Esophagus muscularis mucosa (tissue), 4 donors: ENCODE measurements around the gene TRAK2. TPM values are rescaled to one million over a fixed set of nuclear protein-coding genes. Genes with fewer than 3 reads are reported as not detected.

ENCODE experiments used
- DNase-seq: peaks from one replicate; pipeline ENCODE4 v3.0.0-alpha.2; 2017; ENCODE audit errors: extremely low spot score
- H3K27ac ChIP-seq, 4 donors: fragments of 200-600 bp; sonication (generic); replicated peaks in 1 of 4; 1 replicate in 3 of 4; 2 replicates in 1 of 4; pipeline ENCODE4 v1.5.1; 2016 to 2019; ENCODE audit warnings: mild to moderate bottlenecking in 1 of 4
- H3K27me3 ChIP-seq, 4 donors: fragments of 200-600 bp; sonication (generic); one replicate each; pipeline versions ENCODE4 v1.5.1 to v1.6.0; 2016 to 2019
- H3K36me3 ChIP-seq, 4 donors: fragments of 200-600 bp; sonication (generic); one replicate each; pipeline ENCODE4 v1.5.1; 2016 to 2019
- H3K4me1 ChIP-seq, 4 donors: fragments of 200-600 bp; sonication (generic); one replicate each; pipeline ENCODE4 v1.5.1; 2016 to 2019
- H3K4me3 ChIP-seq, 4 donors: fragments of 200-600 bp; sonication (generic); 1 replicate in 2 of 4; 2 replicates in 2 of 4; pipeline ENCODE4 v1.5.1; 2016 to 2019; ENCODE audit warnings: mild to moderate bottlenecking in 4 of 4, moderate library complexity in 1 of 4
- H3K9me3 ChIP-seq, 4 donors: fragments of 200-600 bp; sonication (generic); 1 replicate in 3 of 4; 2 replicates in 1 of 4; pipeline ENCODE4 v1.5.1; 2016 to 2019
- EP300 ChIP-seq: sonication (generic); formaldehyde crosslinking; IDR thresholded peaks from one replicate; pipeline ENCODE4 v1.6.1; 2017; ENCODE audit warnings: antibody characterized with exemption
- POLR2A ChIP-seq: fragments of 450-650 bp; IDR thresholded peaks from one replicate; pipeline ENCODE4 v1.6.1; 2017; ENCODE audit warnings: antibody characterized with exemption, moderate library complexity, mild to moderate bottlenecking, low read depth
- POLR2AphosphoS5 ChIP-seq, 2 donors: sonication (generic); formaldehyde crosslinking; IDR thresholded peaks; one replicate each; pipeline ENCODE4 v1.6.1; 2017; ENCODE audit warnings: antibody characterized with exemption in 2 of 2
- whole genome bisulfite sequencing: methylation state at CpG from one replicate; pipeline ENCODE4 v1.1.5; 2018; 5-methylcytosine and 5-hydroxymethylcytosine counted together
- intact Hi-C: fragments of 100-400 bp; cut with DNase I; formaldehyde crosslinking; loops from one replicate; pipeline ENCODE4 v1.15.1; 2023
- total RNA-seq, 4 donors: library from RNA; depleted of rRNA; stranded (reverse); fragments of >200 nt; gene quantifications; one replicate each; pipeline versions ENCODE4 v1.1.0 to v1.2.1, GENCODE V29; 2016
- TF ChIP-seq, protein P1 (sequence below), 3 experiments: fragments of 200-600 bp in 2 of 3; fragments of 450-650 bp in 1 of 3; sonication (generic) in 2 of 3; IDR thresholded peaks; one replicate each; pipeline ENCODE4 v1.5.1; 2017 to 2019; ENCODE audit warnings: antibody characterized with exemption in 3 of 3, mild to moderate bottlenecking in 2 of 3, moderate library complexity in 1 of 3

The TRAK2 gene
- total RNA-seq, 4 donors from 2014 or later = 73.1 to 114 (median 91.6) TPM

DNA sequence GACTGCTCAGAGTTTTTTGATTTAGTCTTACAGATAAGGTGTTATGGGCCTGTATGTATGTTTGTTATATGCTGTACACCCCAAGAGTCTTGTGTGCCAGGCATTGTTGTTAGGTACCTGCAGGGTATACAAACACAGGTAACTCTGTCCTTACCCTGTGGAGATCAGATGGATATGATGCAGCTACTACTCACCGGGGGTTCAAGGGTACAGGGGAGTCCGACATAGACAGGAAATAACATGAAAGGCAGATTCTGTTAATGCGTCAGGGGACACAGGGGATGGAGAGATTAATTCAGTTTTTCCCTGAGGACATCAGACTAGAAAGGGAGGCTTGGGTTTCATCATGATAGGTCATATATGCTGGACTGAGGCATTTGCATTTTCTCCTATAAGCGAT, 31.3 kb downstream of the TRAK2 start:
- Histone ChIP-seq H3K4me1 (peaks cover 39 to 67% (median 41%) of the 10 kb centered on the region in 4 donors), H3K36me3 (peaks cover 0 to 5% (median 0%) of the 10 kb centered on the region in 4 donors), H3K27me3 (no peaks in the 10 kb centered on the region), H3K9me3 (no peaks in the 10 kb centered on the region), H3K27ac (peak overlapping the region in 1 of 4 donors; percentile 37), H3K4me3 (no peak overlapping the region)
- no peak for DNase-seq
- TF ChIP-seq POLR2AphosphoS5 (IDR thresholded peaks at IDR 0.05) = no peak
- no peak for TF ChIP-seq EP300
- TF ChIP-seq, protein P1, sequence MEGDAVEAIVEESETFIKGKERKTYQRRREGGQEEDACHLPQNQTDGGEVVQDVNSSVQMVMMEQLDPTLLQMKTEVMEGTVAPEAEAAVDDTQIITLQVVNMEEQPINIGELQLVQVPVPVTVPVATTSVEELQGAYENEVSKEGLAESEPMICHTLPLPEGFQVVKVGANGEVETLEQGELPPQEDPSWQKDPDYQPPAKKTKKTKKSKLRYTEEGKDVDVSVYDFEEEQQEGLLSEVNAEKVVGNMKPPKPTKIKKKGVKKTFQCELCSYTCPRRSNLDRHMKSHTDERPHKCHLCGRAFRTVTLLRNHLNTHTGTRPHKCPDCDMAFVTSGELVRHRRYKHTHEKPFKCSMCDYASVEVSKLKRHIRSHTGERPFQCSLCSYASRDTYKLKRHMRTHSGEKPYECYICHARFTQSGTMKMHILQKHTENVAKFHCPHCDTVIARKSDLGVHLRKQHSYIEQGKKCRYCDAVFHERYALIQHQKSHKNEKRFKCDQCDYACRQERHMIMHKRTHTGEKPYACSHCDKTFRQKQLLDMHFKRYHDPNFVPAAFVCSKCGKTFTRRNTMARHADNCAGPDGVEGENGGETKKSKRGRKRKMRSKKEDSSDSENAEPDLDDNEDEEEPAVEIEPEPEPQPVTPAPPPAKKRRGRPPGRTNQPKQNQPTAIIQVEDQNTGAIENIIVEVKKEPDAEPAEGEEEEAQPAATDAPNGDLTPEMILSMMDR (IDR thresholded peaks at IDR 0.05) = no peak
- TF ChIP-seq POLR2A = no peak
- intact Hi-C loops = loop anchor here (5.0 kb wide), 1 partner anchor 32 kb away; the partner anchor contains the start of genes STRADB and TRAK2
- 66% methylated on average over 4 of the region's 4 CpGs for WGBS

DNA sequence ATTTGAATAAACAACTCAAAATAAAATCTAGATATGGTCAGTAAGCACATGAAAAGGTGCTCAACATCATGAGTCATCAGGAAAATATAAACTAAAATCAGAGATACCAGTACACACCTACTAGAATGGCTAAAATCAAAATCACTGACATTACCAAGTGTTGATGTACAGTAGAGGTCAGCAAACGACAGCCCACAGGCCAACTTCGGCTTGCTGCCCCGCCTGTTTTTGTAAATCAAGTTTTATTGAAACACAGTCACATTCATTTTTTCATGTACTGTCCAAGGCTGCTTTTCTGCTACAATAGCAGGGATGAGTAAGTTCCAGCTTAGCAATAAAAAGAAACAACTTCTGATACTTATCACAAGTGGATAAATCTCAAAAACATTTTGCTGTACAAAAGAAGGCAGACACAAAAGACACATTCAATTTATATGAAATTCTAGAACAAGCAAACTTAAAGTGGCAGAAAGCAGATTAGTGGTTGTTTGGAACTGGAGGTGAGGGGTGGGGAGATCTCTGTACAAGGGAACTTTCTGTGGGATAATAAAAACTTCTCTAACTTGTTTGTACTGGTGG, 32.1 kb downstream of the TRAK2 start:
- H3K4me1 ChIP-seq = peaks cover 39 to 67% (median 40%) of the 10 kb centered on the region in 4 donors
- 76% methylated on average over 3 of the region's 3 CpGs for WGBS
- H3K9me3 ChIP-seq = no peaks in the 10 kb centered on the region
- intact Hi-C loops = loop anchor here (5.0 kb wide), 1 partner anchor 33 kb away; the partner anchor contains the start of genes STRADB and TRAK2
- H3K27me3 ChIP-seq = no peaks in the 10 kb centered on the region
- no peak for TF ChIP-seq POLR2A
- TF ChIP-seq EP300 = no peak
- no peak for TF ChIP-seq POLR2AphosphoS5 (IDR thresholded peaks at IDR 0.05)
- TF ChIP-seq, protein P1 (IDR thresholded peaks at IDR 0.05) = no peak
- no peak overlapping the region for H3K4me3 ChIP-seq
- H3K36me3 ChIP-seq = peaks cover 0 to 5% (median 0%) of the 10 kb centered on the region in 4 donors
- no peak for DNase-seq
- H3K27ac ChIP-seq = peak overlapping the region in 1 of 4 donors; percentile 5

DNA sequence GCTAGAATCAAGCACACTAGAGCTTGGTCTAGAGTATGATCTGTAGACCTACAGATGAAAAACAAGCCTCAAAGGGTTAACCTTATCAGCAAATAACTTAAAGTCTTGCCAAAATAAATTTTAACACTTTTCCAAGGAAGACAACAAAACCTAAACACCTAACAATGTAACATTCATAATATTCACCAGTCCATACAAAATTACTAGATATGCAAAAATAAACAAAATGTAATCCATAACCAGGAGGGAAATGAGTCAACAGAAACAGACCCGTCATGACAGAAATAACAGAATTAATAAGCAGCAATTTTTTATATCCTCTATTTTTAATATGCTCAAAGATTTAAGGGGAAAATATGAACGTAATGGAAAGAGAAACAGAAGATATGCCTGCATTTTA, 36.1 kb downstream of the TRAK2 start:
- WGBS = 38% methylated on average over 2 of the region's 2 CpGs
- H3K4me3 ChIP-seq = no peak overlapping the region

DNA sequence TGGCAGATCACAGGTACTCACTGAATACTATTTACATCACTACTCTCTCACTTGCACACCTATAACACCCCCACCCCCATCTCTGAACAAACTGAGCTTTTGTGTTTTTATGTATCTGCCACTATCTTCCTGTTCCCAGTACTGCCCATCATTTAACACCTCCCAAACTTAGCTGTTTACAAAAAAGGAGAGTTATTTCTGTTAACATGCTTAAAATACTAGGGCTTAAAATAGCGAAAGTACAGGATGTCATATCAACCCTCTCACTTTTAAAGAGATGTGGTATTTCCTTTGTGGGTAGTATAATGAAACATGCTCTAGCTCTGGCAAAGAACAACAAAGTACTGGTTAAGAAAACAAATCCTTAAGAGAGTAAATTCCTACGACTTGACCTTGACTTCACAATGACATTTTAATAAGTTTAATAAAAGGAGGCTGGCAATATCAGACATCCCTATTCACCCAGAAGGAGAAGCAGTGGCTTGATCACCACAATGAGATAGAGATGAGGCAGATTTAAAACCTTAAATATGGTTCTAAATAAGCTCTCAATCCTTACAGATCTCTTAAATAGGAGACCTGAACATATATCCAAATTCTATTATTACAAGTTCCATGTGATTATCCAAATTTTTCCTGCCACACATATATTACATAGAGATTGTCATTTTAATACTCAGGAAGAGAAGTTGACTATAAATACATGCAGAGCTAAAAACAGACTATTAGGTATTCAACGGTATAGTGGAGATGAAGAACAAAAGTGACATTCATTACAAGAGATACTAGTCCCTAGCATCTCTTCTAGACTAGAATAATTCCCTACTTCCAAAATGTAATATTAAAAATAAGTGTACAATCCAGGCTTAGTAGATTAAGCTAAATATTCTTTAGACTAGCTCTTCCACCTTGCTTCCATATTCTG, 36.9 kb downstream of the TRAK2 start:
- Histone ChIP-seq H3K4me3 (peak overlapping the region in 3 of 4 donors; percentile 11 to 28 (median 23)), H3K9me3 (no peaks in the 10 kb centered on the region), H3K27ac (peak overlapping the region; percentile 61 to 76 (median 74)), H3K4me1 (peaks cover 68 to 72% (median 69%) of the 10 kb centered on the region in 4 donors), H3K27me3 (no peaks in the 10 kb centered on the region), H3K36me3 (no peaks in the 10 kb centered on the region)
- DNase-seq = no peak
- TF ChIP-seq POLR2AphosphoS5 (IDR thresholded peaks at IDR 0.05) (peak in 1 of 2 donors; percentile 51), EP300 (no peak)
- 21% methylated on average over 3 of the region's 3 CpGs for WGBS
- intact Hi-C loops = loop anchor here (5.0 kb wide), 1 partner anchor 38 kb away; the partner anchor contains the start of genes STRADB and TRAK2

More for the DNA sequence above, 36.1 kb downstream of the TRAK2 start:
- Histone ChIP-seq H3K36me3 (peaks cover 0 to 4% (median 0%) of the 10 kb centered on the region in 4 donors), H3K9me3 (no peaks in the 10 kb centered on the region), H3K4me1 (peaks cover 60 to 72% (median 63%) of the 10 kb centered on the region in 4 donors), H3K27me3 (no peaks in the 10 kb centered on the region), H3K27ac (peak overlapping the region; percentile 14 to 76 (median 68))
- intact Hi-C loops = loop anchor here (5.0 kb wide), 1 partner anchor 37 kb away; the partner anchor contains the start of genes STRADB and TRAK2
- DNase-seq = no peak
- TF ChIP-seq, protein P1 (IDR thresholded peaks at IDR 0.05) = no peak
- TF ChIP-seq POLR2AphosphoS5 (IDR thresholded peaks at IDR 0.05) = no peak
- TF ChIP-seq POLR2A = no peak
- TF ChIP-seq EP300 = no peak
